HepG2 (cell line): Measurements from ENCODE around the gene ZNF141. TPM values are rescaled to one million over a fixed set of nuclear protein-coding genes. Genes with fewer than 3 reads are reported as not detected.

ENCODE experiments used
- ATAC-seq: fragments of 200-7000 bp; cut with Tn5 transposase; 3 replicates; pipeline ENCODE4 v1.9.1; 2020; ENCODE audit warnings: mild to moderate bottlenecking, moderate library complexity
- Bru-seq: library from RNA; stranded (reverse); fragments of 400-500 nt; gene quantifications from one replicate; lab custom pipeline; 2021; lab: Mats Ljungman, UMichigan
- BruChase-seq, 2 experiments: library from RNA; stranded (reverse); fragments of 400-500 nt; gene quantifications; one replicate each; lab custom pipeline; 2021; lab: Mats Ljungman, UMichigan
- BruUV-seq: library from RNA; stranded (reverse); fragments of 400-500 nt; replicated peaks from 2 replicates; lab custom pipeline; 2021; lab: Mats Ljungman, UMichigan
- CTCF ChIA-PET: fragments of 300-600 bp; formaldehyde crosslinking; extraction: SDS; loops from one replicate; lab custom pipeline; 2021; ENCODE audit warnings: low total read pairs, inconsistent platforms, low intra/inter-chr PET ratio; lab: Yijun Ruan, JAX
- POLR2A ChIA-PET: fragments of 350-600 bp; sonication (Branson Sonifier 250); formaldehyde crosslinking; loops from one replicate; lab custom pipeline; 2020; ENCODE audit warnings: antibody characterized with exemption, inconsistent platforms; lab: Yijun Ruan, JAX
- DNase-seq: peaks from one replicate; pipeline ENCODE4 v3.0.0-alpha.2; 2015; ENCODE audit warnings: low spot score
- FAIRE-seq: peaks from 3 replicates; lab custom pipeline; 2011; peaks lifted over from hg19 to GRCh38; lab: Jason Lieb, UNC
- H2AFZ ChIP-seq: one replicate; pipeline ENCODE4 v1.6.1; 2011; ENCODE audit warnings: low read length, inconsistent platforms
- H3K27ac ChIP-seq: fragments of 300-600 bp; 3 replicates; pipeline ENCODE4 v1.8.0; 2011; ENCODE audit warnings: mixed run types, mild to moderate bottlenecking, mixed read lengths, low read length, inconsistent platforms; ENCODE audit not compliant: insufficient read depth; ENCODE audit errors: extremely low read length
- H3K27me3 ChIP-seq, 2 experiments: fragments of 200-600 bp in 1 of 2; 2 replicates in 1 of 2; 3 replicates in 1 of 2; pipeline versions ENCODE4 v1.6.0 to v1.8.0; 2011; ENCODE audit warnings: low read length in 2 of 2, mild to moderate bottlenecking in 2 of 2, moderate library complexity in 2 of 2, inconsistent platforms in 1 of 2; ENCODE audit not compliant: insufficient read depth in 2 of 2, control insufficient read depth in 1 of 2
- H3K36me3 ChIP-seq, 2 experiments: fragments of 200-600 bp in 1 of 2; replicated peaks in 1 of 2; 2 replicates in 1 of 2; 3 replicates in 1 of 2; pipeline versions ENCODE4 v1.5.1 to v1.8.0; 2011; ENCODE audit warnings: low read length in 2 of 2, inconsistent platforms in 1 of 2; ENCODE audit not compliant: insufficient read depth in 2 of 2, control insufficient read depth in 1 of 2
- H3K4me1 ChIP-seq: 2 replicates; pipeline ENCODE4 v1.5.1; 2012; ENCODE audit warnings: low read length, inconsistent platforms; ENCODE audit not compliant: insufficient read depth
- H3K4me2 ChIP-seq: 2 replicates; pipeline ENCODE4 v1.6.0; 2011; ENCODE audit warnings: low read depth, low read length, inconsistent platforms
- H3K4me3 ChIP-seq, 3 experiments: fragments of 200-600 bp in 1 of 3; sonication (generic), shearing (Covaris generic) in 1 of 3; replicated peaks in 1 of 3; 2 replicates each; pipeline ENCODE4 v1.5.1; 2011 to 2016; ENCODE audit warnings: low read length in 3 of 3, inconsistent platforms in 2 of 3, low read depth in 2 of 3, mild to moderate bottlenecking in 2 of 3, control low read depth in 1 of 3, mixed read lengths in 1 of 3; ENCODE audit not compliant: insufficient read depth in 1 of 3
- H3K79me2 ChIP-seq: one replicate; pipeline ENCODE4 v1.6.1; 2011; ENCODE audit warnings: low read length, inconsistent platforms; ENCODE audit not compliant: insufficient read depth
- H3K9ac ChIP-seq: 2 replicates; pipeline ENCODE4 v1.6.0; 2011; ENCODE audit warnings: mild to moderate bottlenecking, low read depth, low read length, inconsistent platforms; ENCODE audit not compliant: insufficient read depth
- H3K9me3 ChIP-seq: 2 replicates; pipeline ENCODE4 v1.5.1; 2012; ENCODE audit warnings: mild to moderate bottlenecking, low read length
- H4K20me1 ChIP-seq: 2 replicates; pipeline ENCODE4 v1.6.0; 2011; ENCODE audit warnings: inconsistent platforms, mild to moderate bottlenecking, low read length, moderate library complexity; ENCODE audit not compliant: insufficient read depth
- ESRRA ChIP-seq: sonication (generic); formaldehyde crosslinking; IDR thresholded peaks from 2 replicates; pipeline ENCODE4 v1.5.1; 2020; ENCODE audit warnings: mild to moderate bottlenecking, low read depth, missing genetic modification reagents
- FOXJ3 ChIP-seq: sonication (generic); formaldehyde crosslinking; IDR thresholded peaks from 2 replicates; pipeline ENCODE4 v1.4.0; 2020; ENCODE audit warnings: missing genetic modification reagents, mild to moderate bottlenecking, borderline replicate concordance
- HNRNPUL1 ChIP-seq: fragments of 200-400 bp; formaldehyde crosslinking; IDR thresholded peaks from 2 replicates; pipeline ENCODE4 v1.6.1; 2017; ENCODE audit warnings: low read depth, mild to moderate bottlenecking, low read length, moderate library complexity
- SIX4 ChIP-seq: sonication (generic); formaldehyde crosslinking; IDR thresholded peaks from 2 replicates; pipeline ENCODE4 v1.4.0; 2020; ENCODE audit warnings: missing genetic modification reagents
- SNAPC4 ChIP-seq: sonication (generic); formaldehyde crosslinking; IDR thresholded peaks from 2 replicates; pipeline ENCODE4 v1.4.0; 2020; ENCODE audit warnings: mild to moderate bottlenecking, missing genetic modification reagents
- TRIM24 ChIP-seq: sonication (generic); formaldehyde crosslinking; IDR thresholded peaks from 2 replicates; pipeline ENCODE4 v1.8.0; 2022; ENCODE audit warnings: mild to moderate bottlenecking, missing genetic modification reagents
- ZFP36L2 ChIP-seq: sonication (generic); formaldehyde crosslinking; IDR thresholded peaks from 2 replicates; pipeline ENCODE4 v1.4.0; 2020; ENCODE audit warnings: missing genetic modification reagents
- ZNF292 ChIP-seq: sonication (generic); formaldehyde crosslinking; IDR thresholded peaks from 2 replicates; pipeline ENCODE4 v1.8.1; 2022; ENCODE audit warnings: mild to moderate bottlenecking, low read depth, missing genetic modification reagents, borderline replicate concordance
- ZNF367 ChIP-seq: sonication (generic); formaldehyde crosslinking; IDR thresholded peaks from 2 replicates; pipeline ENCODE4 v1.4.0; 2020; ENCODE audit warnings: missing genetic modification reagents, borderline replicate concordance
- ZNF788 ChIP-seq: sonication (generic); formaldehyde crosslinking; IDR thresholded peaks from 2 replicates; pipeline ENCODE4 v1.5.0; 2020; ENCODE audit warnings: mild to moderate bottlenecking, missing genetic modification reagents, borderline replicate concordance
- ZNF883 ChIP-seq: sonication (generic); formaldehyde crosslinking; IDR thresholded peaks from 2 replicates; pipeline ENCODE4 v1.5.1; 2020; ENCODE audit warnings: mild to moderate bottlenecking, missing genetic modification reagents; ENCODE audit errors: not compliant biosample characterization
- WGBS: methylation state at CpG from one replicate; pipeline ENCODE4 v1.1.6; 2017; ENCODE audit warnings: low lambda C conversion rate; 5-methylcytosine and 5-hydroxymethylcytosine counted together
- in situ Hi-C: cut with HindIII; loops from 2 replicates; pipeline ENCODE4 v1.10.0; 2017; ENCODE audit warnings: low pct_unique_long_range_greater_than_20kb; ENCODE audit not compliant: extremely low pct_ligation_motif_present
- intact Hi-C: fragments of 100-400 bp; cut with micrococcal nuclease; formaldehyde crosslinking; loops from one replicate; pipeline ENCODE4 v1.10.0; 2022; ENCODE audit not compliant: unreplicated experiment
- long read RNA-seq, 2 experiments: library from RNA in 1 of 2; library from polyadenylated mRNA in 1 of 2; stranded (forward) in 1 of 2; unstranded in 1 of 2; transcript quantifications; one replicate each; pipeline ENCODE4 v2.0.0, GENCODE V29; 2019 to 2022
- polyA minus RNA-seq, 3 experiments: library from RNA; depleted of rRNA, polyadenylated mRNA; stranded (reverse); fragments of >200 nt; gene quantifications; 2 replicates each; pipeline ENCODE4 v1.2.3, GENCODE V29; 2011; ENCODE audit warnings: low replicate concordance in 1 of 3
- polyA plus RNA-seq, 8 experiments: library from polyadenylated mRNA; depleted of rRNA in 3 of 8; stranded (reverse) in 7 of 8; unstranded in 1 of 8; fragments of >200 nt; fragmentation: Illumina TruSeq in 4 of 8; extraction: Trizol in 4 of 8; gene quantifications; 2 replicates each; pipeline versions ENCODE4 v1.2.1 to v1.2.3, GENCODE V29; 2011 to 2016; ENCODE audit warnings: low read depth in 4 of 8, missing spikeins in 1 of 8, mixed read lengths in 1 of 8; ENCODE audit not compliant: insufficient read depth in 1 of 8
- total RNA-seq, 5 experiments: library from RNA; depleted of rRNA; stranded (reverse); fragments of >200 nt; fragmentation: Illumina TruSeq; extraction: Trizol; gene quantifications; 2 replicates each; pipeline ENCODE4 v1.2.3, GENCODE V29; 2016; ENCODE audit warnings: low read depth in 1 of 5
- TF ChIP-seq, protein P1 (sequence below): sonication (generic); formaldehyde crosslinking; IDR thresholded peaks from 2 replicates; pipeline ENCODE4 v1.5.1; 2020; ENCODE audit warnings: mild to moderate bottlenecking, missing genetic modification reagents, borderline replicate concordance

The ZNF141 gene
- total RNA-seq (2016; rRNA removed; fragmentation: Illumina TruSeq; extraction: Trizol) (not detected in 2 replicates), polyA plus RNA-seq (2011; rRNA removed) (not detected in 2 replicates), polyA minus RNA-seq (2011; rRNA and poly(A)+ RNA removed; ENCODE audit: low replicate concordance) (not detected in 2 replicates), Bru-seq, nascent RNA (percentile 8 among the genes with signal in this experiment), BruChase-seq, experiment 1, labeled RNA remaining after a 6-hour chase (percentile 13 among the genes with signal in this experiment), BruChase-seq, experiment 2, labeled RNA remaining after a 2-hour chase (percentile 11 among the genes with signal in this experiment)
- total RNA-seq (2016; cell fraction: cytosol; rRNA removed; fragmentation: Illumina TruSeq; extraction: Trizol; ENCODE audit: low read depth), result not detected in 2 replicates
- not detected in 2 replicates for total RNA-seq (2016; cell fraction: insoluble cytoplasmic fraction; rRNA removed; fragmentation: Illumina TruSeq; extraction: Trizol)
- not detected in 2 replicates for total RNA-seq (2016; cell fraction: membrane; rRNA removed; fragmentation: Illumina TruSeq; extraction: Trizol)
- not detected in 2 replicates for total RNA-seq (2016; cell fraction: nucleus; rRNA removed; fragmentation: Illumina TruSeq; extraction: Trizol)
- not detected in 2 replicates for polyA plus RNA-seq (2011; cell fraction: cytosol; rRNA removed)
- not detected in 2 replicates for polyA plus RNA-seq (2011; cell fraction: nucleus; rRNA removed)
- not detected in 2 replicates for polyA plus RNA-seq (2012)
- polyA plus RNA-seq (2016; cell fraction: cytosol; fragmentation: Illumina TruSeq; extraction: Trizol; ENCODE audit: low read depth), result not detected in 2 replicates
- polyA plus RNA-seq (2016; cell fraction: insoluble cytoplasmic fraction; fragmentation: Illumina TruSeq; extraction: Trizol; ENCODE audit: low read depth), result not detected in 2 replicates
- not detected in 2 replicates for polyA plus RNA-seq (2016; cell fraction: membrane; fragmentation: Illumina TruSeq; extraction: Trizol; ENCODE audit: low read depth)
- not detected in 2 replicates for polyA plus RNA-seq (2016; cell fraction: nucleus; fragmentation: Illumina TruSeq; extraction: Trizol; ENCODE audit: insufficient read depth, low read depth)
- not detected in 2 replicates for polyA minus RNA-seq (2011; cell fraction: cytosol; rRNA and poly(A)+ RNA removed)
- not detected in 2 replicates for polyA minus RNA-seq (2011; cell fraction: nucleus; rRNA and poly(A)+ RNA removed)
- long read RNA-seq, experiment 1, result 0 reads
- long read RNA-seq, experiment 2, result 0 reads

DNA sequence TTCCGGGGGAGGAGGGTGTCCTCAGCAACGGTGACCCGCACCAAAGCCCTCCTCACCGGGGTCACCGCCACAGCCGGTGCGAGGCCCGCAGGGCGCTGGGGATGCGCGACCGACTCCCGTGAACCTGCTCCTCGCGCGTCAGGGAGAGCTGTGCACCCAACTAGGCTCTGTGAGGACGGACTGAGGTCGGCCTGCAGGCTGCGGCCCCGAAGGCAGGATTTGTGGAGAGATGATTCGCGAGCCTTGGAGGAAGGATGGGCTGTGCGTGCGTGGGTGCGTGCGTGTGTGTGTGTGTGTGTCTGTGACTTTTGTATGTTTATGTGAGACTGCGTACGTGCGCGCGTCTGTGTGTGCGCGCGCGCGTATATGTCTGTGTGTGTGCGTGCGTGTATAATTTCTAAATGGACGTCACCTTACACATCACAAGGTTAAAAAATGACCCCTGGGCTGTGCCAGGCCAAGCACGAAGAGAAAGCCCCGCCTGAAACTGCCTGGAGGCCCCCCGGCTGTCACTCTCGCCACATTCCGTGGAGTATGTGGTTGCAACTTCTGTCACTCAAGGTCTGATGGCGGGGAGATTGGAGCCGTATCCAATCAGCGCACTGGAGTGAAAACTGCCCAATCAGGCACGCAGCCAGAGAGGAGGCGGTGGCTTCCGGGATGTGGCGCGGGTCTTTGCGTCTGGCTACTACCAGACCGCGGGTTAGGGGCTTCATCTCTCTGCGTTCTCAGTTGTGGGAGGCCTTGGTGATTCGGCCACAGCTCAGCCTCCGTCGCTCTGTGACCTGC lies at the start of gene ZNF141:
ZNF141 (plus strand) TSS at position 672 of the 789 bp plus-strand sequence. CDS start 170 bp downstream, outside the sequence.
- DNase-seq (no peak), FAIRE-seq (no peak), ATAC-seq (no peak; the same call in 2 of the 3 replicates)
- in situ Hi-C loops (no loop called here), intact Hi-C loops (no loop called here)
- H3K9ac ChIP-seq, result no peak within 1 kb of the TSS
- no peaks in the 10 kb centered on the region for H3K27me3 ChIP-seq
- H3K4me1 ChIP-seq, result no peaks in the 10 kb centered on the region
- H2AFZ ChIP-seq, result no peak within 1 kb of the TSS
- no peaks in the 10 kb centered on the region for H3K36me3 ChIP-seq
- no peak within 1 kb of the TSS for H3K27ac ChIP-seq
- 76% methylated on average over 49 of the region's 59 CpGs for WGBS
- H4K20me1 ChIP-seq, result no peaks in the 10 kb centered on the region
- H3K4me3 ChIP-seq, result no peak within 1 kb of the TSS
- ChIA-PET POLR2A (no interaction called here), CTCF (no interaction called here)
- H3K79me2 ChIP-seq, result no peaks in the 10 kb centered on the region
- H3K4me2 ChIP-seq, result no peak within 1 kb of the TSS
- no TSS peak for BruUV-seq
- peaks cover 87% of the 10 kb centered on the region for H3K9me3 ChIP-seq
- TF ChIP-seq HNRNPUL1 (no peak), ZNF292 (no peak), SIX4 (CRISPR knock-in tag) (no peak), FOXJ3 (CRISPR knock-in tag) (no peak), ZNF788 (CRISPR knock-in tag) (no peak), ZNF367 (no peak), TRIM24 (CRISPR knock-in tag) (no peak), ZFP36L2 (CRISPR knock-in tag) (no peak), SNAPC4 (CRISPR knock-in tag) (no peak), ESRRA (CRISPR knock-in tag) (no peak), ZNF883 (no peak)
- TF ChIP-seq, protein P1, sequence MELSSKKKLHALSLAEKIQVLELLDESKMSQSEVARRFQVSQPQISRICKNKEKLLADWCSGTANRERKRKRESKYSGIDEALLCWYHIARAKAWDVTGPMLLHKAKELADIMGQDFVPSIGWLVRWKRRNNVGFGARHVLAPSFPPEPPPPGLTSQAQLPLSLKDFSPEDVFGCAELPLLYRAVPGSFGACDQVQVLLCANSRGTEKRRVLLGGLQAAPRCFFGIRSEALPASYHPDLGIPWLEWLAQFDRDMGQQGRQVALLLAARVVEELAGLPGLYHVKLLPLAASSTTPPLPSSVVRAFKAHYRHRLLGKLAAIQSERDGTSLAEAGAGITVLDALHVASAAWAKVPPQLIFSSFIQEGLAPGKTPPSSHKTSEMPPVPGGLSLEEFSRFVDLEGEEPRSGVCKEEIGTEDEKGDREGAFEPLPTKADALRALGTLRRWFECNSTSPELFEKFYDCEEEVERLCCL, result no peak
